Transverse colon (tissue), 4 donors: ENCODE measurements around the gene MAPK8IP2.

Experiments used
- EP300 ChIP-seq: sonication (generic); formaldehyde crosslinking; IDR thresholded peaks from one replicate; pipeline ENCODE4 v1.6.1; 2017; ENCODE audit warnings: antibody characterized with exemption, low read depth
- POLR2A ChIP-seq: fragments of 450-650 bp; IDR thresholded peaks from one replicate; pipeline ENCODE4 v1.6.1; 2016; ENCODE audit warnings: antibody characterized with exemption, mild to moderate bottlenecking, moderate library complexity
- POLR2AphosphoS5 ChIP-seq, 3 donors: sonication (generic); formaldehyde crosslinking; IDR thresholded peaks; one replicate each; pipeline ENCODE4 v1.6.1; 2016; ENCODE audit warnings: antibody characterized with exemption in 3 of 3
- TF ChIP-seq, protein P1 (sequence below), 5 experiments: fragments of 200-600 bp in 3 of 5; fragments of 450-650 bp in 2 of 5; sonication (generic) in 3 of 5; IDR thresholded peaks; 1 replicate in 2 of 5; 2 replicates in 3 of 5; pipeline ENCODE4 v1.5.1; 2016 to 2017; ENCODE audit warnings: antibody characterized with exemption in 5 of 5, inconsistent platforms in 3 of 5, mild to moderate bottlenecking in 2 of 5, moderate library complexity in 1 of 5

DNA sequence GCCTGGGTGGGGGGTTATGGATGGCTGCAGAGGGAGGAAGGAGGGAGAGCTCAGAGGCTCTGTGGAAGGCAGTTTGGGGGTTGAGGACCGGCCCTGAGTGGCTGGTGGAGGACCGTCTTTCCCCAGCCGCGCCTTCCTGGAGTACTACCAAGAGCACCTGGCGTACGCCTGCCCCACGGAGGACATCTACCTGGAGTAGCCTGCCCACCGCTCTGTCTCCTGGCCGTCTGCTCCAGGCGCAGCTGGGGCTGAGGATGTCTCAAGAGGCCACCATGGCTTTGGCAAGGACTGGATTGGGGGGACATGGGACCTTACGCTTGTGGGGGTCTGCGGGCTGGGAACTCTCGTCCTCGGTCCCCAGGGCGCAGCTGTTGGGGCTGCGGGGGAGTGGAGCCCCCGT, 10.0 kb downstream of the MAPK8IP2 start:
- TF ChIP-seq, protein P1, sequence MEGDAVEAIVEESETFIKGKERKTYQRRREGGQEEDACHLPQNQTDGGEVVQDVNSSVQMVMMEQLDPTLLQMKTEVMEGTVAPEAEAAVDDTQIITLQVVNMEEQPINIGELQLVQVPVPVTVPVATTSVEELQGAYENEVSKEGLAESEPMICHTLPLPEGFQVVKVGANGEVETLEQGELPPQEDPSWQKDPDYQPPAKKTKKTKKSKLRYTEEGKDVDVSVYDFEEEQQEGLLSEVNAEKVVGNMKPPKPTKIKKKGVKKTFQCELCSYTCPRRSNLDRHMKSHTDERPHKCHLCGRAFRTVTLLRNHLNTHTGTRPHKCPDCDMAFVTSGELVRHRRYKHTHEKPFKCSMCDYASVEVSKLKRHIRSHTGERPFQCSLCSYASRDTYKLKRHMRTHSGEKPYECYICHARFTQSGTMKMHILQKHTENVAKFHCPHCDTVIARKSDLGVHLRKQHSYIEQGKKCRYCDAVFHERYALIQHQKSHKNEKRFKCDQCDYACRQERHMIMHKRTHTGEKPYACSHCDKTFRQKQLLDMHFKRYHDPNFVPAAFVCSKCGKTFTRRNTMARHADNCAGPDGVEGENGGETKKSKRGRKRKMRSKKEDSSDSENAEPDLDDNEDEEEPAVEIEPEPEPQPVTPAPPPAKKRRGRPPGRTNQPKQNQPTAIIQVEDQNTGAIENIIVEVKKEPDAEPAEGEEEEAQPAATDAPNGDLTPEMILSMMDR (IDR thresholded peaks at IDR 0.05), result no peak
- TF ChIP-seq POLR2A (no peak), POLR2AphosphoS5 (IDR thresholded peaks at IDR 0.05) (no peak), EP300 (no peak)
